ENCODE data around the gene PLA2G4B. TPM values are rescaled to one million over a fixed set of nuclear protein-coding genes. Genes with fewer than 3 reads are reported as not detected.

PLA2G4B gene
- total RNA-seq, 2 donors from 2014 or later, result 1.5 to 7.6 TPM

- intact Hi-C loops (cut with DNase I), result no loop called here
- no peaks in the 10 kb centered on the region for H3K9me3 ChIP-seq
- no peak overlapping the region for H3K27ac ChIP-seq
- H3K36me3 ChIP-seq, result no peaks in the 10 kb centered on the region
- H3K4me1 ChIP-seq (replicated peaks), result peaks cover 5% of the 10 kb centered on the region
- 67% methylated on average over 6 of the region's 12 CpGs for WGBS
- DNase-seq (ENCODE audit: low spot score), result no peak
- no peak overlapping the region for H3K4me3 ChIP-seq
- TF ChIP-seq POLR2AphosphoS5 (IDR thresholded peaks at IDR 0.05) (no peak), POLR2A (IDR thresholded peaks at IDR 0.05) (no peak), CTCF (IDR thresholded peaks at IDR 0.05) (no peak)
- no peaks in the 10 kb centered on the region for H3K27me3 ChIP-seq (replicated peaks; ENCODE audit: insufficient read depth)
These were observed 38.0 kb downstream of the PLA2G4B start for GRCh38 chr15:41876689-41877088.

GRCh38 chr15:41877631-41878354, 39.1 kb downstream of the PLA2G4B start:
- H3K9me3 ChIP-seq, result no peaks in the 10 kb centered on the region
- peaks cover 12% of the 10 kb centered on the region for H3K4me1 ChIP-seq (replicated peaks)
- no peaks in the 10 kb centered on the region for H3K27me3 ChIP-seq (replicated peaks; ENCODE audit: insufficient read depth)
- H3K27ac ChIP-seq, result no peak overlapping the region
- 67% methylated on average over 13 of the region's 13 CpGs for WGBS
- no peak overlapping the region for H3K4me3 ChIP-seq
- DNase-seq (ENCODE audit: low spot score), result no peak
- TF ChIP-seq POLR2AphosphoS5 (IDR thresholded peaks at IDR 0.05) (no peak), CTCF (IDR thresholded peaks at IDR 0.05) (no peak), POLR2A (IDR thresholded peaks at IDR 0.05) (no peak)
- intact Hi-C loops (cut with DNase I), result no loop called here
- no peaks in the 10 kb centered on the region for H3K36me3 ChIP-seq

- no peaks in the 10 kb centered on the region for H3K27me3 ChIP-seq (replicated peaks; ENCODE audit: insufficient read depth)
- no peak overlapping the region for H3K27ac ChIP-seq
- intact Hi-C loops (cut with DNase I), result no loop called here
- DNase-seq (ENCODE audit: low spot score), result peak; percentile 51
- peaks cover 12% of the 10 kb centered on the region for H3K4me1 ChIP-seq (replicated peaks)
- no peaks in the 10 kb centered on the region for H3K9me3 ChIP-seq
- TF ChIP-seq CTCF (IDR thresholded peaks at IDR 0.05) (no peak), POLR2A (IDR thresholded peaks at IDR 0.05) (no peak), POLR2AphosphoS5 (IDR thresholded peaks at IDR 0.05) (no peak)
- H3K36me3 ChIP-seq, result no peaks in the 10 kb centered on the region
- H3K4me3 ChIP-seq, result no peak overlapping the region
- 64% methylated on average over 10 of the region's 10 CpGs for WGBS
These were observed 39.7 kb downstream of the PLA2G4B start for GRCh38 chr15:41878355-41878699.

- intact Hi-C loops (cut with DNase I), result no loop called here
- Histone ChIP-seq H3K4me1 (replicated peaks) (peaks cover 12% of the 10 kb centered on the region), H3K36me3 (no peaks in the 10 kb centered on the region), H3K27ac (no peak overlapping the region), H3K27me3 (replicated peaks; ENCODE audit: insufficient read depth) (no peaks in the 10 kb centered on the region), H3K4me3 (no peak overlapping the region), H3K9me3 (no peaks in the 10 kb centered on the region)
- WGBS, result 95% methylated on average over 10 of the region's 10 CpGs
- no peak for DNase-seq (ENCODE audit: low spot score)
- no peak for TF ChIP-seq CTCF (IDR thresholded peaks at IDR 0.05)
These were observed 40.7 kb downstream of the PLA2G4B start for GRCh38 chr15:41879321-41879845.

Measured in prostate gland (tissue), 2 donors.